ENCODE results near the gene PSD.

PSD gene

GRCh38 chr10:102414749-102415148 is 3.8 kb downstream of the PSD start:
- Histone ChIP-seq H2AFZ (ENCODE audit: low read length) (no peak overlapping the region), H3K4me1 (ENCODE audit: insufficient read depth, low read length, poor library complexity, severe bottlenecking) (peaks cover 5% of the 10 kb centered on the region), H3K9ac (ENCODE audit: low read depth, low read length, poor library complexity, severe bottlenecking) (no peak overlapping the region), H3K36me3 (ENCODE audit: insufficient read depth, low read length) (no peaks in the 10 kb centered on the region), H3K79me2 (ENCODE audit: insufficient read depth, low read length) (no peaks in the 10 kb centered on the region), H3F3A (ENCODE audit: low read depth) (no peaks in the 10 kb centered on the region), H3K9me3 (ENCODE audit: insufficient read depth, low read depth, low read length) (no peaks in the 10 kb centered on the region), H3K27me3 (ENCODE audit: insufficient read depth, low read length, poor library complexity, severe bottlenecking) (peaks cover 15% of the 10 kb centered on the region), H3K4me3 (ENCODE audit: low read length, poor library complexity, severe bottlenecking) (no peak overlapping the region), H3K9me2 (replicated peaks; ENCODE audit: low read depth, low read length) (no peaks in the 10 kb centered on the region), H3K4me2 (ENCODE audit: low read depth, low read length, poor library complexity, severe bottlenecking) (no peak overlapping the region), H4K20me1 (ENCODE audit: insufficient read depth, low read length, poor library complexity, severe bottlenecking) (no peaks in the 10 kb centered on the region)
- TF ChIP-seq EZH2phosphoT487 (IDR thresholded peaks at IDR 0.05; ENCODE audit: borderline replicate concordance) (no peak), CTCF (conservative IDR thresholded peaks at IDR 0.05; ENCODE audit: low read length) (no peak)

GRCh38 chr10:102413806-102414561 is 4.6 kb downstream of the PSD start:
- Histone ChIP-seq H2AFZ (ENCODE audit: low read length) (no peak overlapping the region), H3F3A (ENCODE audit: low read depth) (no peaks in the 10 kb centered on the region), H3K4me3 (ENCODE audit: low read length, poor library complexity, severe bottlenecking) (no peak overlapping the region), H3K9me2 (replicated peaks; ENCODE audit: low read depth, low read length) (no peaks in the 10 kb centered on the region), H3K27me3 (ENCODE audit: insufficient read depth, low read length, poor library complexity, severe bottlenecking) (peaks cover 22% of the 10 kb centered on the region), H3K9me3 (ENCODE audit: insufficient read depth, low read depth, low read length) (no peaks in the 10 kb centered on the region), H4K20me1 (ENCODE audit: insufficient read depth, low read length, poor library complexity, severe bottlenecking) (no peaks in the 10 kb centered on the region), H3K36me3 (ENCODE audit: insufficient read depth, low read length) (no peaks in the 10 kb centered on the region), H3K4me2 (ENCODE audit: low read depth, low read length, poor library complexity, severe bottlenecking) (no peak overlapping the region), H3K79me2 (ENCODE audit: insufficient read depth, low read length) (no peaks in the 10 kb centered on the region), H3K9ac (ENCODE audit: low read depth, low read length, poor library complexity, severe bottlenecking) (no peak overlapping the region), H3K4me1 (ENCODE audit: insufficient read depth, low read length, poor library complexity, severe bottlenecking) (no peaks in the 10 kb centered on the region)
- TF ChIP-seq EZH2phosphoT487 (IDR thresholded peaks at IDR 0.05; ENCODE audit: borderline replicate concordance): no peak
- TF ChIP-seq CTCF (conservative IDR thresholded peaks at IDR 0.05; ENCODE audit: low read length): no peak

- Histone ChIP-seq H3K9me2 (replicated peaks; ENCODE audit: low read depth, low read length) (no peaks in the 10 kb centered on the region), H4K20me1 (ENCODE audit: insufficient read depth, low read length, poor library complexity, severe bottlenecking) (no peaks in the 10 kb centered on the region), H3K79me2 (ENCODE audit: insufficient read depth, low read length) (no peaks in the 10 kb centered on the region), H3K4me1 (ENCODE audit: insufficient read depth, low read length, poor library complexity, severe bottlenecking) (no peaks in the 10 kb centered on the region), H3F3A (ENCODE audit: low read depth) (no peaks in the 10 kb centered on the region), H3K27me3 (ENCODE audit: insufficient read depth, low read length, poor library complexity, severe bottlenecking) (peaks cover 25% of the 10 kb centered on the region), H3K9me3 (ENCODE audit: insufficient read depth, low read depth, low read length) (no peaks in the 10 kb centered on the region), H3K9ac (ENCODE audit: low read depth, low read length, poor library complexity, severe bottlenecking) (no peak overlapping the region), H3K36me3 (ENCODE audit: insufficient read depth, low read length) (no peaks in the 10 kb centered on the region), H3K4me2 (ENCODE audit: low read depth, low read length, poor library complexity, severe bottlenecking) (no peak overlapping the region), H3K4me3 (ENCODE audit: low read length, poor library complexity, severe bottlenecking) (no peak overlapping the region), H2AFZ (ENCODE audit: low read length) (no peak overlapping the region)
- no peak for TF ChIP-seq CTCF (conservative IDR thresholded peaks at IDR 0.05; ENCODE audit: low read length)
- TF ChIP-seq EZH2phosphoT487 (IDR thresholded peaks at IDR 0.05; ENCODE audit: borderline replicate concordance): no peak
Measured at GRCh38 chr10:102413053-102413705, 5.4 kb downstream of the PSD start.
